Upper lobe of left lung (tissue), 6 donors: ENCODE measurements around the gene LENG9. TPM values are rescaled to one million over a fixed set of nuclear protein-coding genes. Genes with fewer than 3 reads are reported as not detected.

Experiments
- ATAC-seq, 2 donors: fragments of 200-7000 bp; cut with Tn5 transposase; one replicate each; pipeline ENCODE4 v1.9.1; 2022; ENCODE audit warnings: mild to moderate bottlenecking in 2 of 2, moderate library complexity in 2 of 2; ENCODE audit not compliant: low FRiP score in 2 of 2
- DNase-seq, 2 donors: peaks; one replicate each; pipeline ENCODE4 v3.0.0-alpha.2; 2019 to 2020
- H3K27ac ChIP-seq, 4 donors: fragments of 200-600 bp; sonication (generic); one replicate each; pipeline ENCODE4 v1.5.1; 2016 to 2019
- H3K27me3 ChIP-seq, 4 donors: fragments of 200-600 bp; sonication (generic); one replicate each; pipeline ENCODE4 v1.5.1; 2017 to 2019
- H3K36me3 ChIP-seq, 4 donors: fragments of 200-600 bp; sonication (generic); one replicate each; pipeline ENCODE4 v1.5.1; 2016 to 2019
- H3K4me1 ChIP-seq, 4 donors: fragments of 200-600 bp; sonication (generic); one replicate each; pipeline ENCODE4 v1.5.1; 2018 to 2019
- H3K4me3 ChIP-seq, 4 donors: fragments of 200-600 bp; sonication (generic); one replicate each; pipeline ENCODE4 v1.5.1; 2017 to 2019; ENCODE audit warnings: mild to moderate bottlenecking in 2 of 4, moderate library complexity in 1 of 4
- H3K9me3 ChIP-seq, 4 donors: fragments of 200-600 bp; sonication (generic); one replicate each; pipeline ENCODE4 v1.5.1; 2018 to 2019
- EP300 ChIP-seq, 4 donors: sonication (generic); formaldehyde crosslinking; IDR thresholded peaks; one replicate each; pipeline ENCODE4 v1.5.1; 2017; ENCODE audit warnings: antibody characterized with exemption in 4 of 4, control low read depth in 2 of 4
- POLR2A ChIP-seq, 4 donors: fragments of 450-650 bp; IDR thresholded peaks; one replicate each; pipeline ENCODE4 v1.5.1; 2016 to 2017; ENCODE audit warnings: antibody characterized with exemption in 4 of 4, mild to moderate bottlenecking in 2 of 4
- POLR2AphosphoS5 ChIP-seq, 2 donors: sonication (generic); formaldehyde crosslinking; IDR thresholded peaks; one replicate each; pipeline ENCODE4 v1.5.1; 2017; ENCODE audit warnings: antibody characterized with exemption in 2 of 2
- WGBS, 2 donors: methylation state at CpG; one replicate each; pipeline ENCODE4 v1.1.5; 2017 to 2018; 5-methylcytosine and 5-hydroxymethylcytosine counted together
- total RNA-seq, 6 donors: library from RNA; depleted of rRNA in 4 of 6; stranded (reverse); fragments of >200 nt in 4 of 6; gene quantifications; one replicate each; pipeline versions ENCODE4 v1.1.0 to v1.2.1, GENCODE V29; 2016 to 2021
- TF ChIP-seq, protein P1 (sequence below), 6 experiments: fragments of 450-650 bp in 4 of 6; fragments of 200-600 bp in 2 of 6; sonication (generic) in 2 of 6; IDR thresholded peaks; one replicate each; pipeline ENCODE4 v1.5.1; 2016 to 2019; ENCODE audit warnings: antibody characterized with exemption in 6 of 6
- donor health status: DM: no; HTN: no; CAD: no; lungs with moderate emphysema.
- donor health status: DM: no; HTN: yes; CAD: no; lungs with severe emphysema.

The LENG9 gene
- total RNA-seq, 6 donors from 2014 or later = 3.3 to 12.6 (median 9.1) TPM

GRCh38 chr19:54430306-54431254 is 33.0 kb downstream of the LENG9 start:
- 9 to 10% methylated on average over 13 to 29 of the region's 43 CpGs for WGBS, 2 donors
- Histone ChIP-seq H3K36me3 (no peaks in the 10 kb centered on the region), H3K4me3 (peak overlapping the region in 3 of 4 donors; percentile 22 to 35 (median 31)), H3K27me3 (peaks cover 0 to 19% (median 7%) of the 10 kb centered on the region in 4 donors), H3K4me1 (peaks cover 17 to 33% (median 24%) of the 10 kb centered on the region in 4 donors), H3K27ac (no peak overlapping the region), H3K9me3 (no peaks in the 10 kb centered on the region)
- no peak for TF ChIP-seq EP300 (IDR thresholded peaks at IDR 0.05)
- TF ChIP-seq, protein P1, sequence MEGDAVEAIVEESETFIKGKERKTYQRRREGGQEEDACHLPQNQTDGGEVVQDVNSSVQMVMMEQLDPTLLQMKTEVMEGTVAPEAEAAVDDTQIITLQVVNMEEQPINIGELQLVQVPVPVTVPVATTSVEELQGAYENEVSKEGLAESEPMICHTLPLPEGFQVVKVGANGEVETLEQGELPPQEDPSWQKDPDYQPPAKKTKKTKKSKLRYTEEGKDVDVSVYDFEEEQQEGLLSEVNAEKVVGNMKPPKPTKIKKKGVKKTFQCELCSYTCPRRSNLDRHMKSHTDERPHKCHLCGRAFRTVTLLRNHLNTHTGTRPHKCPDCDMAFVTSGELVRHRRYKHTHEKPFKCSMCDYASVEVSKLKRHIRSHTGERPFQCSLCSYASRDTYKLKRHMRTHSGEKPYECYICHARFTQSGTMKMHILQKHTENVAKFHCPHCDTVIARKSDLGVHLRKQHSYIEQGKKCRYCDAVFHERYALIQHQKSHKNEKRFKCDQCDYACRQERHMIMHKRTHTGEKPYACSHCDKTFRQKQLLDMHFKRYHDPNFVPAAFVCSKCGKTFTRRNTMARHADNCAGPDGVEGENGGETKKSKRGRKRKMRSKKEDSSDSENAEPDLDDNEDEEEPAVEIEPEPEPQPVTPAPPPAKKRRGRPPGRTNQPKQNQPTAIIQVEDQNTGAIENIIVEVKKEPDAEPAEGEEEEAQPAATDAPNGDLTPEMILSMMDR (IDR thresholded peaks at IDR 0.05) = no peak
- no peak for TF ChIP-seq POLR2AphosphoS5 (IDR thresholded peaks at IDR 0.05)
- no peak for TF ChIP-seq POLR2A (IDR thresholded peaks at IDR 0.05)
- ATAC-seq (peak; percentile 47 to 74), DNase-seq (peak in 1 of 2 donors; percentile 91)

- H3K36me3 ChIP-seq = no peaks in the 10 kb centered on the region
- no peak overlapping the region for H3K4me3 ChIP-seq
- H3K27me3 ChIP-seq = peaks cover 0 to 19% (median 7%) of the 10 kb centered on the region in 4 donors
- TF ChIP-seq POLR2AphosphoS5 (IDR thresholded peaks at IDR 0.05) = no peak
- TF ChIP-seq, protein P1 (IDR thresholded peaks at IDR 0.05) = no peak
- no peak for TF ChIP-seq POLR2A (IDR thresholded peaks at IDR 0.05)
- no peak for TF ChIP-seq EP300 (IDR thresholded peaks at IDR 0.05)
- ATAC-seq (no peak), DNase-seq (peak in 1 of 2 donors; percentile 60)
- H3K4me1 ChIP-seq = peaks cover 17 to 24% (median 21%) of the 10 kb centered on the region in 4 donors
- H3K9me3 ChIP-seq = no peaks in the 10 kb centered on the region
- 46 to 52% methylated on average over 3 to 7 of the region's 13 CpGs for WGBS, 2 donors
- no peak overlapping the region for H3K27ac ChIP-seq
Observed at GRCh38 chr19:54429545-54430227, 33.9 kb downstream of the LENG9 start.

- Histone ChIP-seq H3K27me3 (peaks cover 0 to 19% (median 7%) of the 10 kb centered on the region in 4 donors), H3K27ac (no peak overlapping the region), H3K4me3 (no peak overlapping the region), H3K36me3 (no peaks in the 10 kb centered on the region), H3K4me1 (peaks cover 14 to 24% (median 17%) of the 10 kb centered on the region in 4 donors), H3K9me3 (no peaks in the 10 kb centered on the region)
- no peak for DNase-seq
- ATAC-seq = no peak
- 55 to 68% methylated on average over 4 to 8 of the region's 8 CpGs for WGBS, 2 donors
- no peak for TF ChIP-seq POLR2AphosphoS5 (IDR thresholded peaks at IDR 0.05)
- TF ChIP-seq EP300 (IDR thresholded peaks at IDR 0.05) = no peak
- no peak for TF ChIP-seq POLR2A (IDR thresholded peaks at IDR 0.05)
- TF ChIP-seq, protein P1 (IDR thresholded peaks at IDR 0.05) = no peak
Observed at GRCh38 chr19:54429176-54429495, 34.4 kb downstream of the LENG9 start.

- Histone ChIP-seq H3K4me3 (no peak overlapping the region), H3K9me3 (no peaks in the 10 kb centered on the region), H3K27me3 (peaks cover 0 to 19% (median 7%) of the 10 kb centered on the region in 4 donors), H3K36me3 (no peaks in the 10 kb centered on the region), H3K4me1 (peaks cover 14 to 24% (median 17%) of the 10 kb centered on the region in 4 donors), H3K27ac (no peak overlapping the region)
- no peak for ATAC-seq
- no peak for DNase-seq
- WGBS, 2 donors = 72 to 84% methylated on average over 7 to 11 of the region's 11 CpGs
- no peak for TF ChIP-seq POLR2A (IDR thresholded peaks at IDR 0.05)
- TF ChIP-seq, protein P1 (IDR thresholded peaks at IDR 0.05) = no peak
Observed at GRCh38 chr19:54428323-54429175, 35.0 kb downstream of the LENG9 start.
